K562 treated with DMSO at 1 percent for 24 hours (cell line): ENCODE results near the gene COX6B1. TPM values are rescaled to one million over a fixed set of nuclear protein-coding genes. Genes with fewer than 3 reads are reported as not detected.

Source experiments
- total RNA-seq: library from RNA; unstranded; fragments of 300-600 nt; gene quantifications from 2 replicates; pipeline ENCODE4 v1.2.3, GENCODE V29; 2022; ENCODE audit warnings: low read depth; ENCODE audit not compliant: insufficient read depth

The COX6B1 gene
- total RNA-seq: 1,088 and 1,092 TPM in 2 replicates

DNA sequence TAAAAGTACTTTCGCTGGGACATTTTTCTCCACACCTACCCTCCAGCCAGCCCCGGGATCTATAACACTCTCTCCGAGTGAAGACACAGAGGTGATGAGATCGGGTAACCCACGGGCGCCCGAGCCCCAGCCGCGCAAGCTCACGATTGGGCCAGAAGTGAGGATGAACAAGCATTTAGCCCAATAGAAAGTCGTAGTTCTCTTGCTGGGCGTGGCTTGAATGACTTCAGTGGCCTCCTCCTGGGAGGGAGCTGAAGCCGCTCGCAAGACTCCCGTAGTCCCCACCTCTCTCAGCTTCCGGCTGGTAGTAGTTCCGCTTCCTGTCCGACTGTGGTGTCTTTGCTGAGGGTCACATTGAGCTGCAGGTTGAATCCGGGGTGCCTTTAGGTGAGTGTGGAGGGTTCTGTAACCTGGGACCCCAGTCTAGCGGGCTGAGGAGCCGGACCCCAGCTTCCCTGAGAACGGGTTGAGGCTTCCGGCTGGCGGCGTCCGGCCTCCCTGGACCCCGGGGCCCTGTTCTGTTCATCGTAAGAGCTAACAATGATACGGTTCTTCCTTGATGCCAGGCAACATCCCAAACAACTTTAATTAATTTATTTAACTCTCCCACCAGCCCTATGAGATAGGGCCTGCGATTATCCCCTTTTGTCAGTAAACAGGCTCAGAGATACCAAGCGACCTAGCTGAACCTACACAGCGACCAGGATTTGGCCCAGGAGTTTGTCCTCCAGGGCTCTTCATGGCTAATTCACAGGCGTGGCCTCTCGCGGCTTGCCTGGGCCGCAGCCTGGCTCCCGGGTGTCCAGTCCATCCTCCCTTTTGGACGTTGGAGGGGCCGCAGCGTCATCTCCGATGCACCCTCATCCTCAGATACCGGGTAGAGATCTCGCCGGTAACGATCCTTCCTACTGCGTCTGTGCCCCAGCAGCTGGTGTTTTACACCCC is at the start of gene COX6B1:
Gene COX6B1, plus strand, starts transcription at position 307 of the 945 bp plus-strand sequence. CDS start 2,921 bp downstream, outside the sequence.

DNA sequence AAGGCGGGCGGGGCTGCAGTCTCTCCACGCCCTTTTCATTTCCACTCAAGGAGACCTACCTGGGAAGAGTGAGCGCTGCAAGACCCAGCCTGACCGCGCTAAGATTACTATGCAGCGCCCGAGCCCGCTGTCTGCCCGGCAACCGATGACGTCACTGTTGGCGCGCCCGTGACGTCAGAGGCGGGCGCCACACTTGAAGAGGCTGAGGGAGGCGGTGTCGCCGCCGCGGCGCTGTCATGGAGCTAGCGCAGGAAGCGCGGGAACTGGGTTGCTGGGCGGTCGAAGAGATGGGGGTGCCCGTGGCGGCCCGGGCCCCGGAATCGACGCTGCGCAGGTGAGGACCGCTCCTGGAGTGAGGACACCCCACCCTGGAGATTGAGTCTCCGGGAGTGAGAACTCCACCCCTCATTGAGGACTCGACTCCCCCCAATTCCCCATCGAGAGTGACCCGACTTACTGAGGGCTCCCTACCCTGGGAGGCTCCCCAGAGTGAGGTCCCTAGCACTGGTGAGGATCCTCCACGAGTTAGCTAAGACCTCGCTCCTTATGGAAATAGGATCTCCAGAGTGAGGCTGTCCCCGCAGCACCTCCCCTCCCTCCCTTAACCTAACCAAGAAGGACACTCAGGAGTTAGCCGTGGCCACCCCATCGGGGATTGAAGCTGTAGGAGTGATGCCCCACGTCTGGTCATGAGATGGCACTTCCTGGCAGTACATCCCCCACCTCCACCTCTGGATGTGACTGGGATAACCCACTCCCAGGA is 35.4 kb upstream of the COX6B1 start, which contains the start of gene HAUS5:
Gene HAUS5, plus strand, starts transcription at position 177 of the 763 bp plus-strand sequence. Its CDS starts 60 bp downstream, at position 237.

DNA sequence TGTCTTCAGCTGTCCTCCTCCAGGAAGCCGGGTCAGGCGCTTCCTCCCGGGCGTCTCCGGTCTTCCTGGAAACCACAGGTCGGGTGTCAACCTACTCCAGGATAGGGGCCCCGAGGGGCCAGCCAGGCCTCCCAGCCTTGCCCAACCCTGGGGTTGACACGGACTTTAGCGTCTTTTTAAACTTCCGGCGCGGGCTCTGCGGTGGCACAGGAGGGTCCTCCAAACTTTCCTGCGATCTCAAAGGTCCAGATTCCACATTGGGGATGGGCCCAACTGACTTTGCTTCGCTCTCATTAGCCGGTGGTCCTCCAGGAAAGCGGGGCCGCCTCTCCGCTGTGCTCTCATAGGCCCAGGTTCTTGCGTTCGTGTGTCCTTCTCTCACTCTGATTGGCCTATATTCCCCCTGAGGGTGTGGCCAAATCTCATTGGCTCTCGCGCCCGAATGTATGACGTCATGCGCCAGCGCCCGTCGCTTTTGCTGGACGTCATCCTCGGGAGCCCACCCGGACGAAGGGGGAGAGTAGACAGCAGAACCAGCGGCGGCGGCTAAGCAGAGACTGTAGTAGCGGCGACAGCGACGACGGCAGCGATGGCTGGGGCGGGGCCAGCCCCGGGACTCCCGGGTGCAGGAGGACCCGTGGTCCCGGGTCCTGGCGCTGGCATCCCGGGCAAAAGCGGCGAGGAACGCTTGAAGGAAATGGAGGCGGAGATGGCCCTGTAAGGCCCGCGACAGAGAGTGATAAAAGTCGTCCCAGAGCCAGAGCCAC is 19.4 kb upstream of the COX6B1 start, which contains the start of gene RBM42:
Gene RBM42, plus strand, starts transcription at position 472 of the 767 bp plus-strand sequence. Its CDS starts 118 bp downstream, at position 590.

DNA sequence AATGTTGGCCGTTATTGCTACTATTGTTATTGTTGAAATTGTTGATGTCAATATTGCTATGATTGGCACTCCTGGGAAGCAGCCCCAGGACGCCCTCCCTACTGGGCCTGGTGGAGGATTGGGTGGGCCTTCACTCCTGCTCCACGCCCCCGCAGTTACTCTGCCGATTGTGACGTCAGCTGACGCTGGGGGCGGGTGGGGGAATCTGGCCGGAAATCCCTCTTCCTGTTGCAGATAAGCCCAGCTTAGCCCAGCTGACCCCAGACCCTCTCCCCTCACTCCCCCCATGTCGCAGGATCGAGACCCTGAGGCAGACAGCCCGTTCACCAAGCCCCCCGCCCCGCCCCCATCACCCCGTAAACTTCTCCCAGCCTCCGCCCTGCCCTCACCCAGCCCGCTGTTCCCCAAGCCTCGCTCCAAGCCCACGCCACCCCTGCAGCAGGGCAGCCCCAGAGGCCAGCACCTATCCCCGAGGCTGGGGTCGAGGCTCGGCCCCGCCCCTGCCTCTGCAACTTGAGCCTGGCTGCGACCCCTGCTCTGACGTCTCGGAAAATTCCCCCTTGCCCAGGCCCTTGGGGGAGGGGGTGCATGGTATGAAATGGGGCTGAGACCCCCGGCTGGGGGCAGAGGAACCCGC is 6.5 kb upstream of the COX6B1 start, which contains the start of gene ETV2:
Gene ETV2, plus strand, starts transcription at position 231 of the 637 bp plus-strand sequence. CDS start 716 bp downstream, outside the sequence.

GRCh38 chr19:35666251-35666913 is 18.3 kb downstream of the COX6B1 start, which contains the start of gene UPK1A:
UPK1A (plus strand) TSS chr19:35666517; CDS start chr19:35666813, 296 bp downstream.

GRCh38 chr19:35704218-35704617 is 56.1 kb downstream of the COX6B1 start, which contains the start of gene ZBTB32:
ZBTB32 (plus strand) TSS chr19:35704558; CDS start chr19:35714627, 10,069 bp downstream.

Other genes with a start within 250 kb of the COX6B1 start
- gene FFAR2, start 200.1 kb upstream of the COX6B1 start, total RNA-seq: not detected in 2 replicates
- gene KRTDAP, start 157.9 kb upstream of the COX6B1 start, total RNA-seq: not detected in 2 replicates
- gene DMKN, start 134.7 kb upstream of the COX6B1 start, total RNA-seq: not detected in 2 replicates
- gene SBSN, start 120.0 kb upstream of the COX6B1 start, total RNA-seq: not detected in 2 replicates
- gene GAPDHS, start 114.9 kb upstream of the COX6B1 start, total RNA-seq: not detected in 2 replicates
- gene TMEM147, start 102.7 kb upstream of the COX6B1 start, total RNA-seq: 125 and 126 TPM in 2 replicates
- gene ATP4A, start 84.7 kb upstream of the COX6B1 start, total RNA-seq: not detected in 2 replicates
- gene PMIS2, start 62.1 kb upstream of the COX6B1 start, total RNA-seq: not detected in 2 replicates
- gene HAUS5, start 35.6 kb upstream of the COX6B1 start, total RNA-seq: 34.2 and 36.5 TPM in 2 replicates
- gene RBM42, start 19.3 kb upstream of the COX6B1 start, total RNA-seq: 282 and 289 TPM in 2 replicates
- gene ETV2, start 6.6 kb upstream of the COX6B1 start, total RNA-seq: 0.63 and 2.9 TPM in 2 replicates
- gene UPK1A, start 18.2 kb downstream of the COX6B1 start, total RNA-seq: not detected in 2 replicates
- gene ZBTB32, start 56.2 kb downstream of the COX6B1 start, total RNA-seq: not detected in 2 replicates
- 29.9 and 30.6 TPM in 2 replicates for gene KMT2B, start 69.7 kb downstream of the COX6B1 start, total RNA-seq
- 11.4 and 13.6 TPM in 2 replicates for gene IGFLR1, start 94.1 kb downstream of the COX6B1 start, total RNA-seq
- 5.4 and 6.3 TPM in 2 replicates for gene U2AF1L4, start 97.1 kb downstream of the COX6B1 start, total RNA-seq
- 41.2 and 43.3 TPM in 2 replicates for gene PSENEN, start 97.3 kb downstream of the COX6B1 start, total RNA-seq
- 22.5 and 26.8 TPM in 2 replicates for gene LIN37, start 100.3 kb downstream of the COX6B1 start, total RNA-seq
- gene HSPB6, start 108.7 kb downstream of the COX6B1 start, total RNA-seq: 1.5 TPM in 1 of 2 replicates, not detected in the other
- gene PROSER3, start 109.9 kb downstream of the COX6B1 start, total RNA-seq: 20.6 and 24.1 TPM in 2 replicates
- gene ARHGAP33, start 127.2 kb downstream of the COX6B1 start, total RNA-seq: 5.7 and 6.1 TPM in 2 replicates
- gene PRODH2, start 164.5 kb downstream of the COX6B1 start, total RNA-seq: not detected in 2 replicates
- 2.2 and 2.4 TPM in 2 replicates for gene NPHS1, start 204.2 kb downstream of the COX6B1 start, total RNA-seq
- gene KIRREL2, start 208.6 kb downstream of the COX6B1 start, total RNA-seq: 0.24 TPM in 1 of 2 replicates, not detected in the other
- gene APLP1, start 220.3 kb downstream of the COX6B1 start, total RNA-seq: 21.4 and 23.2 TPM in 2 replicates